Activated naive CD8-positive, alpha-beta T cell (primary cell): Measurements from ENCODE around the gene MED27.
"Not testable (repeated sequence)": the region's sequence is repeated elsewhere in the genome, so short reads cannot be mapped to it uniquely, and the experiment has no call there.

Experiments used
- H3K27ac Mint-ChIP-seq: one replicate; pipeline ENCODE4 v1.8.0; 2021; ENCODE audit warnings: mixed read lengths
- H3K27me3 Mint-ChIP-seq: one replicate; pipeline ENCODE4 v1.8.0; 2021; ENCODE audit warnings: mixed read lengths
- H3K36me3 Mint-ChIP-seq: one replicate; pipeline ENCODE4 v1.8.0; 2021; ENCODE audit warnings: mixed read lengths
- H3K4me1 Mint-ChIP-seq: one replicate; pipeline ENCODE4 v1.8.0; 2021; ENCODE audit warnings: low read depth, mixed read lengths
- H3K4me3 Mint-ChIP-seq: one replicate; pipeline ENCODE4 v1.8.0; 2021; ENCODE audit warnings: mild to moderate bottlenecking, mixed read lengths
- H3K9me3 Mint-ChIP-seq: one replicate; pipeline ENCODE4 v1.8.0; 2021; ENCODE audit warnings: low read depth, mixed read lengths

The MED27 gene

GRCh38 chr9:131943351-131943841, 136.3 kb downstream of the MED27 start:
- no peaks in the 10 kb centered on the region for H3K27me3 Mint-ChIP-seq
- H3K4me3 Mint-ChIP-seq, result no peak overlapping the region
- H3K4me1 Mint-ChIP-seq, result no peaks in the 10 kb centered on the region
- no peaks in the 10 kb centered on the region for H3K9me3 Mint-ChIP-seq
- H3K36me3 Mint-ChIP-seq, result peaks cover 20% of the 10 kb centered on the region
- no peak overlapping the region for H3K27ac Mint-ChIP-seq

GRCh38 chr9:131942146-131942720, 137.4 kb downstream of the MED27 start:
- H3K9me3 Mint-ChIP-seq, result no peaks in the 10 kb centered on the region
- peaks cover 20% of the 10 kb centered on the region for H3K36me3 Mint-ChIP-seq
- no peak overlapping the region for H3K27ac Mint-ChIP-seq
- H3K27me3 Mint-ChIP-seq, result no peaks in the 10 kb centered on the region
- no peaks in the 10 kb centered on the region for H3K4me1 Mint-ChIP-seq
- H3K4me3 Mint-ChIP-seq, result no peak overlapping the region

DNA sequence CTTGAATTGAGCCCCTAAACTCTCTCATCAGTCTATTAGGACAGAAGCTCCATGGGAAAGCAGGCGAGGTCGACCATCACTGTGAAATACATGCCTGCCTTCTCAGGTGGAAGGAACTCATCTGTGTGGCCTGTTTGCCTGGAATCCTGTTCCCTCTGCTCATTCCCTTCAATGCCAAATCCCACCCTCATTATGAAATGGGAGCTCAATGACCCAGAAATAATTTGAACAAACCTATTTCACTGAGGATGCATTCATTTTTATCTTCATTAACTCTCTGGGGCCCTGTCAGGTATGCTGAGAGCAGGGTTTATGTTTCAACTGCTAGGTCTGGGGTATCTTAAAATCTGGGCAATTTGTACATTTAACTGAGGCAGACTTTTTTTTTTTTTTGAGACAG, 142.2 kb downstream of the MED27 start:
- no peaks in the 10 kb centered on the region for H3K27me3 Mint-ChIP-seq
- no peak overlapping the region for H3K4me3 Mint-ChIP-seq
- no peak overlapping the region for H3K27ac Mint-ChIP-seq
- peaks cover 4% of the 10 kb centered on the region for H3K4me1 Mint-ChIP-seq
- H3K36me3 Mint-ChIP-seq, result peaks cover 34% of the 10 kb centered on the region
- peaks cover 3% of the 10 kb centered on the region for H3K9me3 Mint-ChIP-seq

- H3K4me3 Mint-ChIP-seq, result no peak overlapping the region
- no peak overlapping the region for H3K27ac Mint-ChIP-seq
- H3K4me1 Mint-ChIP-seq, result peaks cover 5% of the 10 kb centered on the region
- H3K27me3 Mint-ChIP-seq, result no peaks in the 10 kb centered on the region
- H3K36me3 Mint-ChIP-seq, result peaks cover 29% of the 10 kb centered on the region
- H3K9me3 Mint-ChIP-seq, result peaks cover 3% of the 10 kb centered on the region
Measured at GRCh38 chr9:131936929-131937328, 142.7 kb downstream of the MED27 start.

DNA sequence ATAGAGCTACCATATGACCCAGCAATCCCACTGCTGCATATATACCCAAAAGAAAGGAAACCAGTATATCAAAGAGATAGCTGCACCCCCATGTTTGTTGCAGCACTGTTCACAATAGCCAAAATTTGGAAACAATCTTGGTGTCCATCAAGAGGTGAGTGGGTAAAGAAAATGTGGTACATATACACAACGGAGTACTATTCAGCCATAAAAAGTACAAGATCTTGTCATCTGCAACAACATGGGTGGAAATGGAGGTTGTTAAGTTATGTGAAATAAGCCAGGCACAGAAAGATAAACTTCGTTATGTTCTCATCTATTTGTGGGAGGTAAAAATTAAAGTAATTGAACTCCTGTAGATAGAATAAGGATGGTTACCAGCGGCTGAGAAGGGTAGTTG, 145.0 kb downstream of the MED27 start:
- Mint-ChIP-seq H3K4me1 (peaks cover 5% of the 10 kb centered on the region), H3K36me3 (peaks cover 29% of the 10 kb centered on the region), H3K9me3 (peaks cover 3% of the 10 kb centered on the region), H3K27me3 (no peaks in the 10 kb centered on the region), H3K27ac (no peak overlapping the region), H3K4me3 (no peak overlapping the region)

DNA sequence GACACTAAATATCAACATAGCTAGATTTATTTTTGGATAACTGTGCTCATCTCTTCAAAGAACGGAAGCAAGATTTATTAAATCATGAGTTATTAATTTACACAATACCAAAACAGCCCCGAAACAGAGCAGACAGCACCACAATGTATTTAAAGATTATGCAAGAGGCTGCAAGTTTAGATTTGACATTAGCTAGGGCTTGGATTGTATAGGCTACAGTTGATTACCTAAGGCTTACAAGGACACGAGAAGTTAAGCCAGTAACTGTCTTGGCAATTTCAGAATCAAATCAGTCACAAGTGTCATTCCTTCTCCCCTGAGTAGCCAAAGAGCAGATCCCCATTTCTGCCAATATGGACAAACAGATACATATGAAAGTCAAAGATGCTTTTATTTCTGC, 152.6 kb downstream of the MED27 start:
- no peak overlapping the region for H3K4me3 Mint-ChIP-seq
- no peaks in the 10 kb centered on the region for H3K27me3 Mint-ChIP-seq
- H3K4me1 Mint-ChIP-seq, result peaks cover 1% of the 10 kb centered on the region
- H3K27ac Mint-ChIP-seq, result no peak overlapping the region
- H3K9me3 Mint-ChIP-seq, result no peaks in the 10 kb centered on the region
- peaks cover 10% of the 10 kb centered on the region for H3K36me3 Mint-ChIP-seq

GRCh38 chr9:131926360-131926922, 153.2 kb downstream of the MED27 start:
- peaks cover 1% of the 10 kb centered on the region for H3K4me1 Mint-ChIP-seq
- no peak overlapping the region for H3K27ac Mint-ChIP-seq
- H3K27me3 Mint-ChIP-seq, result no peaks in the 10 kb centered on the region
- H3K4me3 Mint-ChIP-seq, result no peak overlapping the region
- peaks cover 10% of the 10 kb centered on the region for H3K36me3 Mint-ChIP-seq
- no peaks in the 10 kb centered on the region for H3K9me3 Mint-ChIP-seq

DNA sequence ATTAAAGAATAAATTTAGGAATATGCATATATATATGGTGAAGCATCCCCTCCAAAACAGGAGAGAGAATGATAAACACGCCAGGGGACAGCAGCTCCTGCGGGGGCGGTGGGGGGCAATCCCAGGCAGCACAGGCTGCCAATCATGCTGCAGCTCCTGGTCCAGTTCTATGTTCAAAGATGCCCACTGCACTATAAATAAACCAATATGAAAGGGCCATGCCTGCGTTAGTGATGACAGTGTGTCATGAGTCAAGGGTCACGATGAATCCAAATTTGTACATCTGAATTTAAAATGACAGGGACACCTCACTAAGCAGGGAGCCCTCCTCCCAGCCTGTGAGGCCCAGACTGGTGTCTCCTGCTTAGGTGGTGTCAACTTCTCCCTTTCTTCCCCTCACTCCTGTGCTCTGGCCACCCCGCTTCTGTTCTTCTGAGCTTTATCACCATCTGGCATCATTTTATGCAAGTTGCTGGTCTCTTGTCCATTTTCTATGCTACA, 153.9 kb downstream of the MED27 start:
- H3K27ac Mint-ChIP-seq, result no peak overlapping the region
- no peaks in the 10 kb centered on the region for H3K9me3 Mint-ChIP-seq
- no peak overlapping the region for H3K4me3 Mint-ChIP-seq

GRCh38 chr9:131923766-131924165, 155.9 kb downstream of the MED27 start:
- Mint-ChIP-seq H3K4me3 (no peak overlapping the region), H3K36me3 (peaks cover 17% of the 10 kb centered on the region), H3K9me3 (no peaks in the 10 kb centered on the region), H3K27me3 (no peaks in the 10 kb centered on the region), H3K27ac (no peak overlapping the region), H3K4me1 (peaks cover 1% of the 10 kb centered on the region)

More for the DNA sequence above, 153.9 kb downstream of the MED27 start:
- H3K36me3 Mint-ChIP-seq, result peaks cover 13% of the 10 kb centered on the region
- H3K27me3 Mint-ChIP-seq, result no peaks in the 10 kb centered on the region
- H3K4me1 Mint-ChIP-seq, result peaks cover 1% of the 10 kb centered on the region

- no peaks in the 10 kb centered on the region for H3K27me3 Mint-ChIP-seq
- H3K9me3 Mint-ChIP-seq, result no peaks in the 10 kb centered on the region
- peaks cover 1% of the 10 kb centered on the region for H3K4me1 Mint-ChIP-seq
- H3K27ac Mint-ChIP-seq, result no peak overlapping the region
- H3K36me3 Mint-ChIP-seq, result peaks cover 17% of the 10 kb centered on the region
- no peak overlapping the region for H3K4me3 Mint-ChIP-seq
Measured at GRCh38 chr9:131923132-131923671, 156.5 kb downstream of the MED27 start.

DNA sequence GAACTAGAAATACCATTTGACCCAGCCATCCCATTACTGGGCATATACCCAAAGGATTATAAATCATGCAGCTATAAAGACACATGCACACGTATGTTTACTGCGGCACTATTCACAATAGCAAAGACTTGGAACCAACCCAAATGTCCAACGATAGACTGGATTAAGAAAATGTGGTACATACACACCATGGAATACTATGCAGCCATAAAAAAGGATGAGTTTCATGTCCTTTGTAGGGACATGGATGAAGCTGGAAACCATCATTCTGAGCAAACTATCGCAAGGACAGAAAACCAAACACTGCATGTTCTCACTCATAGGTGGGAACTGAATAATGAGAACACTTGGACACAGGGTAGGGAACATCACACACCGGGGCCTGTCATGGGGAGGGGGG, 158.0 kb downstream of the MED27 start:
- H3K27ac Mint-ChIP-seq, result not testable (repeated sequence)

DNA sequence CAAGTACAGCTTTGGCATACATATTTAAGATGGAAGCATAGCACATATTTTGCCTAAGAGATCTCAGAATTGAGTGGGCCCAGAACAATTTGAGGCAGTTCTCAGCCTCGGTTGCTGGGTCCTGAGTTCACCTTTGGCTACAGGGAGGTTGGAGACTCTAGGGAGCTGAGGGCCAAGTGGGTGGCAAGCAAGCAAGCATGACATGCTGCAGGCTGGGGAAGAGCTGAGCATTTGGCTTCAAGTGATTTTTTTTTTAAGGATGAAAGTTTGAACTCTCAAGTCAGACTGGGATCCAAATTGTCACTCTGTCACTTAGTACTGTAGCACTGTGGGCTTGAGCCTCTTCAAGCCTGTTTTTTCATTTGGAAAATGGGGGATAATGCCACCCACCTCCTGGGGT, 160.5 kb downstream of the MED27 start:
- H3K27ac Mint-ChIP-seq, result no peak overlapping the region
- peaks cover 1% of the 10 kb centered on the region for H3K4me1 Mint-ChIP-seq

More for the DNA sequence above, 158.0 kb downstream of the MED27 start:
- not testable (repeated sequence) for H3K9me3 Mint-ChIP-seq, H3K4me3 Mint-ChIP-seq, H3K27me3 Mint-ChIP-seq, H3K4me1 Mint-ChIP-seq
- peaks cover 17% of the 10 kb centered on the region for H3K36me3 Mint-ChIP-seq

GRCh38 chr9:131918481-131918880, 161.2 kb downstream of the MED27 start:
- peaks cover 24% of the 10 kb centered on the region for H3K36me3 Mint-ChIP-seq

More for the DNA sequence above, 160.5 kb downstream of the MED27 start:
- Mint-ChIP-seq H3K36me3 (peaks cover 26% of the 10 kb centered on the region), H3K4me3 (no peak overlapping the region), H3K27me3 (no peaks in the 10 kb centered on the region), H3K9me3 (no peaks in the 10 kb centered on the region)

DNA sequence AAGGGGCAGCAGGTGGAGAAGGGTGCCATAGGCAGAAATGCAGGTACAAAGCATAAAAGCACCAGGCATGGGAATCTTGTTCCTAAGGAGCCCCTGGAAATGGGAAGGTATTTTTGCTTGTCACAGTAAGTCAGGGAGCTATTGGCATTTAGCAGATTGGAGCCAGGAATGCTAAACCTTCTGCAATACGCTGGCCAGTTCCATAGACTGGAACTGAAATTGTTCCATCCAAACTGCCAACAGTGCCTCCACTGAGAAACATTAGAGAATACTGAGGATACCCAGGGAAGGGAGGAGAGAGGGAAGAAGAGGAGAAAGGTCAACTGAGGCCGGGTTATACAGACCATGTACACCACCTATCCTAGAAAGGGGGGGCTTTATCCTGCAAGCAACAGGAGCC, 162.7 kb downstream of the MED27 start:
- Mint-ChIP-seq H3K36me3 (peaks cover 17% of the 10 kb centered on the region), H3K27ac (no peak overlapping the region)

More at GRCh38 chr9:131918481-131918880, 161.2 kb downstream of the MED27 start:
- peak overlapping the region; percentile 24 for H3K27ac Mint-ChIP-seq
- H3K4me1 Mint-ChIP-seq, result no peaks in the 10 kb centered on the region
- H3K4me3 Mint-ChIP-seq, result no peak overlapping the region
- H3K27me3 Mint-ChIP-seq, result no peaks in the 10 kb centered on the region
- H3K9me3 Mint-ChIP-seq, result no peaks in the 10 kb centered on the region

DNA sequence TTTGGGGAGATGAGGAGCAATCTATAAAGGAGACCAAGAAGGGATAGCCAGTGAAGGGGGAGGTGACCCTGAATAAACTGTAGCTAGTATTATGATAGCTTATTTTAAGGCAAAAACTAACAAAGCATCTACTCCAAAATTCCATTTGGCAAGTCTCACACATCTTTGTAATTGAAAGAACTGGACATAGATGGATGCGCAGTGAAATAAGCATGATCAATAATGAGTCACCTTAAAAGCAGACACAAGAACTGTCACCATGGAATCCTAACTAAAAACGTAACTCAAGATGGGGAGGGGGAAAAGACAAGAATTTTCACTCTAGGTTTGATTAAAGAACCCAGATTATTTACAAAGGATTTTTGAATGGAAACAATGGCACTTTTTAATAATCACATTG, 164.5 kb downstream of the MED27 start:
- H3K9me3 Mint-ChIP-seq, result no peaks in the 10 kb centered on the region
- H3K4me1 Mint-ChIP-seq, result no peaks in the 10 kb centered on the region

More for the DNA sequence above, 162.7 kb downstream of the MED27 start:
- no peaks in the 10 kb centered on the region for H3K4me1 Mint-ChIP-seq
- no peak overlapping the region for H3K4me3 Mint-ChIP-seq
- H3K27me3 Mint-ChIP-seq, result no peaks in the 10 kb centered on the region
- no peaks in the 10 kb centered on the region for H3K9me3 Mint-ChIP-seq

More for the DNA sequence above, 164.5 kb downstream of the MED27 start:
- Mint-ChIP-seq H3K4me3 (no peak overlapping the region), H3K27me3 (no peaks in the 10 kb centered on the region), H3K36me3 (peaks cover 10% of the 10 kb centered on the region), H3K27ac (no peak overlapping the region)
